ENCODE data around the gene ZNF580. TPM values are rescaled to one million over a fixed set of nuclear protein-coding genes. Genes with fewer than 3 reads are reported as not detected.

Gene ZNF580
- total and polyA plus RNA-seq, 9 of the 15 experiments (the other 6 are each of a cell fraction or from before 2014, with no cell fraction given) = 2.3 to 47.4 (median 6.0) TPM

DNA sequence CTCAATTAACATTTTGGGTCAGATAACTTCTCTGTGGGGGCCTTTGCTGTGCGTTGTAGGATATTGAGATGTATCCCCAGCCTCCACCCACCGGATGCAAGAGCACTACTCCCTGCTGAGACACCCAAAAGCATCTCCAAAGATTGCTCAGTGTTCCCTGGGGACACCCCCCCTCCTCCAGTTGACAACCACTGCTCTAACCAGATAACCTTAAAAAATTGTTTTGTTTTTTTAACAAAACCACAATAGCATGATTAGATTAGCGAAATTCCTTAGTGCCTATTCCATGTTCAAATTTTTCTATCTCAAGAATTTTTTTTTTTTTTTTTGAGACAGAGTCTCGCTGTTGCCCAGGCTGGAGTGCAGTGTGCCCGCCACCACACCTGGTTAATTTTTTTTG, 31.6 kb downstream of the ZNF580 start (continued):
- TF ChIP-seq KDM1A (IDR thresholded peaks at IDR 0.05) = peak; percentile 86
- TF ChIP-seq TOE1 (IDR thresholded peaks at IDR 0.05; ENCODE audit: borderline replicate concordance) = no peak
- TF ChIP-seq TOE1 (CRISPR knock-in tag; IDR thresholded peaks at IDR 0.05; ENCODE audit: borderline replicate concordance, low read depth) = no peak
- TF ChIP-seq, protein P1, sequence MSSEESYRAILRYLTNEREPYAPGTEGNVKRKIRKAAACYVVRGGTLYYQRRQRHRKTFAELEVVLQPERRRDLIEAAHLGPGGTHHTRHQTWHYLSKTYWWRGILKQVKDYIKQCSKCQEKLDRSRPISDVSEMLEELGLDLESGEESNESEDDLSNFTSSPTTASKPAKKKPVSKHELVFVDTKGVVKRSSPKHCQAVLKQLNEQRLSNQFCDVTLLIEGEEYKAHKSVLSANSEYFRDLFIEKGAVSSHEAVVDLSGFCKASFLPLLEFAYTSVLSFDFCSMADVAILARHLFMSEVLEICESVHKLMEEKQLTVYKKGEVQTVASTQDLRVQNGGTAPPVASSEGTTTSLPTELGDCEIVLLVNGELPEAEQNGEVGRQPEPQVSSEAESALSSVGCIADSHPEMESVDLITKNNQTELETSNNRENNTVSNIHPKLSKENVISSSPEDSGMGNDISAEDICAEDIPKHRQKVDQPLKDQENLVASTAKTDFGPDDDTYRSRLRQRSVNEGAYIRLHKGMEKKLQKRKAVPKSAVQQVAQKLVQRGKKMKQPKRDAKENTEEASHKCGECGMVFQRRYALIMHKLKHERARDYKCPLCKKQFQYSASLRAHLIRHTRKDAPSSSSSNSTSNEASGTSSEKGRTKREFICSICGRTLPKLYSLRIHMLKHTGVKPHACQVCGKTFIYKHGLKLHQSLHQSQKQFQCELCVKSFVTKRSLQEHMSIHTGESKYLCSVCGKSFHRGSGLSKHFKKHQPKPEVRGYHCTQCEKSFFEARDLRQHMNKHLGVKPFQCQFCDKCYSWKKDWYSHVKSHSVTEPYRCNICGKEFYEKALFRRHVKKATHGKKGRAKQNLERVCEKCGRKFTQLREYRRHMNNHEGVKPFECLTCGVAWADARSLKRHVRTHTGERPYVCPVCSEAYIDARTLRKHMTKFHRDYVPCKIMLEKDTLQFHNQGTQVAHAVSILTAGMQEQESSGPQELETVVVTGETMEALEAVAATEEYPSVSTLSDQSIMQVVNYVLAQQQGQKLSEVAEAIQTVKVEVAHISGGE (CRISPR knock-in tag; IDR thresholded peaks at IDR 0.05) = peak in 1 of 3 experiments; percentile 54; a peak in 1 of 6 replicates
- TF ChIP-seq LCOR (CRISPR knock-in tag; IDR thresholded peaks at IDR 0.05) = peak; percentile 39; the same call in 1 of the 2 replicates
- peak; percentile 68 for TF ChIP-seq SMARCA4 (IDR thresholded peaks at IDR 0.05)
- TF ChIP-seq, protein P2, sequence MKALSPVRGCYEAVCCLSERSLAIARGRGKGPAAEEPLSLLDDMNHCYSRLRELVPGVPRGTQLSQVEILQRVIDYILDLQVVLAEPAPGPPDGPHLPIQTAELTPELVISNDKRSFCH (CRISPR knock-in tag; IDR thresholded peaks at IDR 0.05) = no peak
- TF ChIP-seq, protein P2 (tag; IDR thresholded peaks at IDR 0.05) = peak; percentile 77; the same call in 1 of the 2 replicates
- TF ChIP-seq ETV5 (CRISPR knock-in tag; IDR thresholded peaks at IDR 0.05; ENCODE audit: low read depth) = peak; percentile 72
- TF ChIP-seq BRCA1 (IDR thresholded peaks at IDR 0.05) = no peak
- TF ChIP-seq BRCA1 (CRISPR knock-in tag; IDR thresholded peaks at IDR 0.05) = no peak
- peak; percentile 61; the same call in 1 of the 2 replicates for TF ChIP-seq EP300 (IDR thresholded peaks at IDR 0.05; ENCODE audit: low read length)
- TF ChIP-seq ZNF384 (IDR thresholded peaks at IDR 0.05; ENCODE audit: low read depth, low read length) = no peak; the same call in 1 of the 2 replicates
- peak; percentile 30 for TF ChIP-seq HDAC3 (IDR thresholded peaks at IDR 0.05; ENCODE audit: borderline replicate concordance, partially characterized antibody)
- TF ChIP-seq, protein P3, sequence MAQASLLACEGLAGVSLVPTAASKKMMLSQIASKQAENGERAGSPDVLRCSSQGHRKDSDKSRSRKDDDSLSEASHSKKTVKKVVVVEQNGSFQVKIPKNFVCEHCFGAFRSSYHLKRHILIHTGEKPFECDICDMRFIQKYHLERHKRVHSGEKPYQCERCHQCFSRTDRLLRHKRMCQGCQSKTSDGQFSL (CRISPR knock-in tag; IDR thresholded peaks at IDR 0.05) = no peak
- TF ChIP-seq, protein P3 (tag; IDR thresholded peaks at IDR 0.05) = peak in 1 of 2 experiments; percentile 29; a peak in 1 of 4 replicates
- TF ChIP-seq, protein P4, sequence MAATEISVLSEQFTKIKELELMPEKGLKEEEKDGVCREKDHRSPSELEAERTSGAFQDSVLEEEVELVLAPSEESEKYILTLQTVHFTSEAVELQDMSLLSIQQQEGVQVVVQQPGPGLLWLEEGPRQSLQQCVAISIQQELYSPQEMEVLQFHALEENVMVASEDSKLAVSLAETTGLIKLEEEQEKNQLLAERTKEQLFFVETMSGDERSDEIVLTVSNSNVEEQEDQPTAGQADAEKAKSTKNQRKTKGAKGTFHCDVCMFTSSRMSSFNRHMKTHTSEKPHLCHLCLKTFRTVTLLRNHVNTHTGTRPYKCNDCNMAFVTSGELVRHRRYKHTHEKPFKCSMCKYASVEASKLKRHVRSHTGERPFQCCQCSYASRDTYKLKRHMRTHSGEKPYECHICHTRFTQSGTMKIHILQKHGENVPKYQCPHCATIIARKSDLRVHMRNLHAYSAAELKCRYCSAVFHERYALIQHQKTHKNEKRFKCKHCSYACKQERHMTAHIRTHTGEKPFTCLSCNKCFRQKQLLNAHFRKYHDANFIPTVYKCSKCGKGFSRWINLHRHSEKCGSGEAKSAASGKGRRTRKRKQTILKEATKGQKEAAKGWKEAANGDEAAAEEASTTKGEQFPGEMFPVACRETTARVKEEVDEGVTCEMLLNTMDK (IDR thresholded peaks at IDR 0.05; ENCODE audit: borderline replicate concordance, insufficient read depth, low read depth, low read length, poor library complexity, severe bottlenecking) = no peak
- TF ChIP-seq ARID1B (IDR thresholded peaks at IDR 0.05) = peak; percentile 82
